Nephron (organoid): Measurements from ENCODE around the gene MAPK6.
"Not testable (repeated sequence)": the region's sequence is repeated elsewhere in the genome, so short reads cannot be mapped to it uniquely, and the experiment has no call there.

Source experiments
- H3K27ac Mint-ChIP-seq, 3 experiments: 2 replicates each; pipeline ENCODE4 v1.8.0; 2020; ENCODE audit warnings: mixed read lengths in 3 of 3, mild to moderate bottlenecking in 2 of 3, moderate library complexity in 1 of 3
- H3K27me3 Mint-ChIP-seq: 2 replicates; pipeline ENCODE4 v1.8.0; 2021; ENCODE audit warnings: low read depth, mild to moderate bottlenecking, moderate library complexity, mixed read lengths
- H3K36me3 Mint-ChIP-seq: 2 replicates; pipeline ENCODE4 v1.8.0; 2020; ENCODE audit warnings: low read depth, mixed read lengths
- H3K4me1 Mint-ChIP-seq: 2 replicates; pipeline ENCODE4 v1.8.0; 2020; ENCODE audit warnings: mixed read lengths
- H3K4me3 Mint-ChIP-seq, 3 experiments: 2 replicates each; pipeline ENCODE4 v1.8.0; 2020; ENCODE audit warnings: mild to moderate bottlenecking in 3 of 3, mixed read lengths in 3 of 3, moderate library complexity in 2 of 3
- H3K9me3 Mint-ChIP-seq: 2 replicates; pipeline ENCODE4 v1.8.0; 2020; ENCODE audit warnings: mixed read lengths
- TF ChIP-seq, protein P1 (sequence below), 3 experiments: fragments of 200-600 bp; sonication (generic); IDR thresholded peaks; one replicate each; pipeline ENCODE4 v1.5.0; 2021; ENCODE audit warnings: antibody characterized with exemption in 3 of 3; ENCODE audit not compliant: unreplicated experiment in 3 of 3

Gene MAPK6

GRCh38 chr15:52045795-52046298 lies 26.8 kb downstream of the MAPK6 start:
- not testable (repeated sequence) for H3K4me3 Mint-ChIP-seq, H3K27ac Mint-ChIP-seq, H3K9me3 Mint-ChIP-seq, H3K27me3 Mint-ChIP-seq
- peaks cover 33% of the 10 kb centered on the region for H3K4me1 Mint-ChIP-seq
- peaks cover 51% of the 10 kb centered on the region for H3K36me3 Mint-ChIP-seq
- TF ChIP-seq, protein P1, sequence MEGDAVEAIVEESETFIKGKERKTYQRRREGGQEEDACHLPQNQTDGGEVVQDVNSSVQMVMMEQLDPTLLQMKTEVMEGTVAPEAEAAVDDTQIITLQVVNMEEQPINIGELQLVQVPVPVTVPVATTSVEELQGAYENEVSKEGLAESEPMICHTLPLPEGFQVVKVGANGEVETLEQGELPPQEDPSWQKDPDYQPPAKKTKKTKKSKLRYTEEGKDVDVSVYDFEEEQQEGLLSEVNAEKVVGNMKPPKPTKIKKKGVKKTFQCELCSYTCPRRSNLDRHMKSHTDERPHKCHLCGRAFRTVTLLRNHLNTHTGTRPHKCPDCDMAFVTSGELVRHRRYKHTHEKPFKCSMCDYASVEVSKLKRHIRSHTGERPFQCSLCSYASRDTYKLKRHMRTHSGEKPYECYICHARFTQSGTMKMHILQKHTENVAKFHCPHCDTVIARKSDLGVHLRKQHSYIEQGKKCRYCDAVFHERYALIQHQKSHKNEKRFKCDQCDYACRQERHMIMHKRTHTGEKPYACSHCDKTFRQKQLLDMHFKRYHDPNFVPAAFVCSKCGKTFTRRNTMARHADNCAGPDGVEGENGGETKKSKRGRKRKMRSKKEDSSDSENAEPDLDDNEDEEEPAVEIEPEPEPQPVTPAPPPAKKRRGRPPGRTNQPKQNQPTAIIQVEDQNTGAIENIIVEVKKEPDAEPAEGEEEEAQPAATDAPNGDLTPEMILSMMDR (IDR thresholded peaks at IDR 0.05; ENCODE audit: unreplicated experiment in 3 of 3), result peak in 1 of 3 experiments; percentile 17

DNA sequence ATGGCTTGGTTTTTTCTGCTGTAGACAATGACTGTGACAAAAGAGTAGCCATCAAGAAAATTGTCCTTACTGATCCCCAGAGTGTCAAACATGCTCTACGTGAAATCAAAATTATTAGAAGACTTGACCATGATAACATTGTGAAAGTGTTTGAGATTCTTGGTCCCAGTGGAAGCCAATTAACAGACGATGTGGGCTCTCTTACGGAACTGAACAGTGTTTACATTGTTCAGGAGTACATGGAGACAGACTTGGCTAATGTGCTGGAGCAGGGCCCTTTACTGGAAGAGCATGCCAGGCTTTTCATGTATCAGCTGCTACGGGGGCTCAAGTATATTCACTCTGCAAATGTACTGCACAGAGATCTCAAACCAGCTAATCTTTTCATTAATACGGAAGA lies 27.5 kb downstream of the MAPK6 start:
- H3K4me3 Mint-ChIP-seq, H3K27me3 Mint-ChIP-seq, H3K27ac Mint-ChIP-seq, H3K9me3 Mint-ChIP-seq: not testable (repeated sequence)
- H3K4me1 Mint-ChIP-seq, result peaks cover 28% of the 10 kb centered on the region
- peaks cover 57% of the 10 kb centered on the region for H3K36me3 Mint-ChIP-seq

GRCh38 chr15:52050416-52050815 lies 31.4 kb downstream of the MAPK6 start:
- peaks cover 4% of the 10 kb centered on the region for H3K9me3 Mint-ChIP-seq
- no peak overlapping the region for H3K27ac Mint-ChIP-seq
- peaks cover 79% of the 10 kb centered on the region for H3K36me3 Mint-ChIP-seq
- peaks cover 9% of the 10 kb centered on the region for H3K4me1 Mint-ChIP-seq
- TF ChIP-seq, protein P1 (IDR thresholded peaks at IDR 0.05; ENCODE audit: unreplicated experiment in 3 of 3), result no peak
- H3K4me3 Mint-ChIP-seq, result no peak overlapping the region
- no peaks in the 10 kb centered on the region for H3K27me3 Mint-ChIP-seq

DNA sequence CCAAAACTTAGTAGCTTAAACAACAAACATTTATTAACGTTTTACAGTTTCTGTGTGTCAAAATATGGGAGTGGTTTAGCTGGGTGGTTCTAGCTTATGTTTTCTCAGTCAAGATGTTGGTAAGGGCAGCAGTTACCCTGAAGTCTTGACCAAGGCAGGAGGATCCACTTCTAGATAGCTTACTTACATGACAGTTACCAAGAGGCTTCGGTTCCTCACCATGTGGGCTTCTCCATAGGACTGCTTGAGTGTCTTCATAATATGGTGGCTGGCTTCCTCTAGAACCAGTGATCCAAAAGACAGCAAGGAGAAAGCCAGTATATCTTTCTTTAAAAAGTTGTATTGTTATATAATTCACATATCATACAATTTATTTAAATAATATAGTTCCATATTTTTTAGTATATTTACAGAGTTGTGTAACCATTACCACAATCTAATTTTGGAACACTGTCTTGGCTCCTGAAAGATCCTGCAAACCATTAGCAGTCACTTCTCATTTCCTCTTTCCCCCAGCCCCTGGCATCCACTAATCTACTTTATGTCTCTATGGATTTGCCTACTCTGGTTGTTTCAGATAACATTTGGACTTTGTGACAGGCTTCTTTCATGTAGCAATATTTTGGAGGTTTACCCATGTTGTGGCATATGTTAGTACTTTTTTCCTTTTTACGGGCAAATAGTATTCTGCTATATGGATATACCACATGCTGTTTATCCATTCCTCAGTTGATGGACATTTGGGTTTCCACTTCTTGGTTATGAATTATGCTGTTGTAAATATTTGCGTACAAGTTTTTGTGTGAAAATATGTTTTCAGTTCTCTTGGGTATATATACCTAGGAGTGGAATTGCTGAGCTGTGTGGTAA lies 33.3 kb downstream of the MAPK6 start:
- Mint-ChIP-seq H3K4me3 (no peak overlapping the region), H3K27ac (no peak overlapping the region), H3K36me3 (peaks cover 64% of the 10 kb centered on the region), H3K4me1 (no peaks in the 10 kb centered on the region), H3K9me3 (peaks cover 4% of the 10 kb centered on the region), H3K27me3 (no peaks in the 10 kb centered on the region)
- TF ChIP-seq, protein P1 (IDR thresholded peaks at IDR 0.05; ENCODE audit: unreplicated experiment in 3 of 3), result no peak

DNA sequence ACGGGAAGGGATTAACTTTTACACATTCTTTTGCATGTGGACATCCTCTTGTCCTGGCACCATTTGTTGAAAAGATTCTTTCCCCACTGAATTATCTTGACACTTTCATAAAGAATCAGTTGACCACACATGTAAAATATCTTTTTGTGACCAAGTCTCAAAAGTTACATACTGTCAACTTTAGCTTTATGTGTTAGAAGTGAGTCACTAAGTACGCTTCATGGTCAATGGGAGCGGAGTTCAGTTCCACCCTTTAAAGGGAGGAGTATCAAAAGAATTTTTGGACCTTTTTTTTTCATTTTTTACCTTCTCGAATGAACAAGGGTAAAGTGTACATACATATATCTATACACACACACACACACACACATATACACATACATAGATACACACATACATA lies 35.4 kb downstream of the MAPK6 start:
- TF ChIP-seq, protein P1 (IDR thresholded peaks at IDR 0.05; ENCODE audit: unreplicated experiment in 3 of 3), result no peak
- H3K9me3 Mint-ChIP-seq, result peaks cover 4% of the 10 kb centered on the region
- no peak overlapping the region for H3K4me3 Mint-ChIP-seq
- no peaks in the 10 kb centered on the region for H3K27me3 Mint-ChIP-seq
- H3K36me3 Mint-ChIP-seq, result peaks cover 56% of the 10 kb centered on the region
- H3K27ac Mint-ChIP-seq, result no peak overlapping the region
- no peaks in the 10 kb centered on the region for H3K4me1 Mint-ChIP-seq

DNA sequence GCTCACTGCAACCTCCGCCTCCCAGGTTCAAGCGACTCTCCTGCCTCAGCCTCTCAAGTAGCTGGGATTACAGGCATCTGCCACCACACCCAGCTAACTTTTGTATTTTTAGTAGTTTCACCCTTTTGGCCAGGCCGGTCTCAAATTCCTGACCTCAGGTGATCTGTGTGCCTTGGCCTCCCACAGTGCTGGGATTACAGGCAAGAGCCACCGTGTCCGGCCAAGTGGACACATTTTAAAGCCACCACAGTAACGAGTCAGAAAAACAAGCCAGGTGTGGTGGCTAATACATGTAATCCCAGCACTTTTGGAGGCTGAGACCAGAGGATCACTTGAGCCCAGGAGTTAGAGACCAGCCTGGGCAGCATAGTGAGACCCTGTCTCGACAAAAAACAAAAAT lies 35.8 kb downstream of the MAPK6 start:
- H3K9me3 Mint-ChIP-seq, H3K27ac Mint-ChIP-seq, H3K27me3 Mint-ChIP-seq, H3K4me3 Mint-ChIP-seq, H3K4me1 Mint-ChIP-seq: not testable (repeated sequence)
- H3K36me3 Mint-ChIP-seq, result peaks cover 57% of the 10 kb centered on the region

DNA sequence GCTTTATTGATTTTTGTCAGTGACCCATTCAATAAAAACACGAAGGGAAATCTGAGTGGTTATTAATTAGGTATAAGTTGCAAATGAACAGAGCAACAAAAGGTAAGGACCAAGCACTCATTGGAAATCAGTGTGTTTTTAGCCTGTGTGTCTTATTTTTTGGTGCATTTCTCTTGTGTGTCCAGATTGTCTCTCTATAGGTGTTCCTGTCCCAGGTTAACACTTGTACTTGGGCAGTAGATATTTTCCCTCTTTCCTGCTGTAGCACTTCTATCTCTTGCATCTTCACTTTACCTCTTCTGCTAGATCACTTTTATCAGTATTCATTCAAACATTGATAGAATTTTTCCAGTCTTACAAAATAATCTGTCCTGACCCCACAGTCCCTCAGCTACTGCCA lies 37.0 kb downstream of the MAPK6 start:
- Mint-ChIP-seq H3K36me3 (peaks cover 57% of the 10 kb centered on the region), H3K27ac (no peak overlapping the region), H3K4me3 (no peak overlapping the region), H3K4me1 (no peaks in the 10 kb centered on the region), H3K9me3 (no peaks in the 10 kb centered on the region), H3K27me3 (no peaks in the 10 kb centered on the region)
- TF ChIP-seq, protein P1 (IDR thresholded peaks at IDR 0.05; ENCODE audit: unreplicated experiment in 3 of 3), result no peak
